B cell (primary cell): ENCODE measurements around the gene GNG10. TPM values are rescaled to one million over a fixed set of nuclear protein-coding genes. Genes with fewer than 3 reads are reported as not detected.

Experiments used
- ATAC-seq: fragments of 200-7000 bp; cut with Tn5 transposase; one replicate; pipeline ENCODE4 v1.10.0; 2021; ENCODE audit warnings: low read depth, mild to moderate bottlenecking, moderate number of reproducible peaks, moderate library complexity
- CTCF ChIA-PET: fragments of 350-600 bp; sonication (Branson Sonifier 250); formaldehyde crosslinking; loops from one replicate; lab custom pipeline; 2021; ENCODE audit warnings: antibody characterized with exemption, inconsistent platforms; lab: Charles Lee
- POLR2A ChIA-PET: fragments of 350-600 bp; sonication (Branson Sonifier 250); formaldehyde crosslinking; loops from one replicate; lab custom pipeline; 2021; ENCODE audit warnings: antibody characterized with exemption; lab: Charles Lee
- DNase-seq: peaks from one replicate; pipeline ENCODE4 v3.0.0; 2013
- H2AFZ ChIP-seq: 2 replicates; pipeline ENCODE4 v1.6.1; 2012; ENCODE audit warnings: mild to moderate bottlenecking, low read depth, low read length; ENCODE audit not compliant: insufficient read depth, poor library complexity, severe bottlenecking
- H3K27ac ChIP-seq, 2 donors: 1 replicate in 1 of 2; 2 replicates in 1 of 2; pipeline ENCODE4 v1.5.1; 2012 to 2013; ENCODE audit warnings: low read length in 2 of 2, mild to moderate bottlenecking in 2 of 2, moderate library complexity in 1 of 2
- H3K27me3 ChIP-seq, 4 experiments: fragments of 200-600 bp in 1 of 4; sonication (generic) in 1 of 4; replicated peaks in 1 of 4; 1 replicate in 2 of 4; 2 replicates in 2 of 4; pipeline versions ENCODE4 v1.6.1 to v1.7.0; 2013 to 2016; ENCODE audit warnings: low read length in 3 of 4, mild to moderate bottlenecking in 2 of 4, mixed read lengths in 1 of 4, moderate library complexity in 1 of 4; ENCODE audit not compliant: insufficient read depth in 4 of 4, control insufficient read depth in 3 of 4; ENCODE audit errors: control extremely low read depth in 1 of 4
- H3K36me3 ChIP-seq, 2 experiments: replicated peaks in 1 of 2; 1 replicate in 1 of 2; 2 replicates in 1 of 2; pipeline versions ENCODE4 v1.6.1 to v1.7.1; 2013; ENCODE audit warnings: low read length in 1 of 2; ENCODE audit not compliant: insufficient read depth in 2 of 2, control insufficient read depth in 1 of 2; ENCODE audit errors: control extremely low read depth in 1 of 2, extremely low read depth in 1 of 2
- H3K4me1 ChIP-seq, 2 donors: fragments of 200-600 bp in 1 of 2; sonication (generic) in 1 of 2; 1 replicate in 1 of 2; 2 replicates in 1 of 2; pipeline versions ENCODE4 v1.5.1 to v1.6.1; 2013 to 2017; ENCODE audit warnings: low read length in 2 of 2; ENCODE audit not compliant: control insufficient read depth in 2 of 2, insufficient read depth in 2 of 2
- H3K4me2 ChIP-seq: replicated peaks from 2 replicates; pipeline ENCODE3; 2012; ENCODE audit warnings: mild to moderate bottlenecking, low read depth, low read length; ENCODE audit not compliant: poor library complexity, severe bottlenecking
- H3K4me3 ChIP-seq, 5 experiments: fragments of 200-600 bp in 1 of 5; sonication (generic) in 1 of 5; 1 replicate in 3 of 5; 2 replicates in 2 of 5; pipeline versions ENCODE4 v1.5.1 to v1.7.0; 2011 to 2016; ENCODE audit warnings: low read length in 4 of 5, mild to moderate bottlenecking in 4 of 5, low read depth in 2 of 5, control low read depth in 1 of 5, moderate library complexity in 1 of 5; ENCODE audit not compliant: insufficient read depth in 1 of 5; ENCODE audit errors: control extremely low read depth in 1 of 5, extremely low read depth in 1 of 5
- H3K79me2 ChIP-seq: fragments of 200-600 bp; sonication (generic); one replicate; pipeline ENCODE4 v1.6.0; 2016; ENCODE audit warnings: low read length; ENCODE audit not compliant: control insufficient read depth, insufficient read depth
- H3K9ac ChIP-seq: fragments of 200-600 bp; sonication (generic); 2 replicates; pipeline ENCODE4 v1.6.1; 2017; ENCODE audit warnings: mild to moderate bottlenecking, low read length, moderate library complexity
- H3K9me3 ChIP-seq, 3 donors: one replicate each; pipeline versions ENCODE4 v1.6.1 to v1.7.1; 2013; ENCODE audit warnings: low read length in 2 of 3; ENCODE audit not compliant: control insufficient read depth in 2 of 3, insufficient read depth in 1 of 3; ENCODE audit errors: control extremely low read depth in 1 of 3
- H4K20me1 ChIP-seq: 2 replicates; pipeline ENCODE4 v1.6.0; 2012; ENCODE audit warnings: mild to moderate bottlenecking, low read length; ENCODE audit not compliant: insufficient read depth, control insufficient read depth, poor library complexity, severe bottlenecking
- H3K27ac Mint-ChIP-seq: one replicate; pipeline ENCODE4 v1.8.0; 2021; ENCODE audit warnings: mixed read lengths
- H3K27me3 Mint-ChIP-seq: one replicate; pipeline ENCODE4 v1.8.0; 2021; ENCODE audit warnings: mixed read lengths
- H3K4me1 Mint-ChIP-seq: one replicate; pipeline ENCODE4 v1.8.0; 2021; ENCODE audit warnings: mixed read lengths
- H3K4me3 Mint-ChIP-seq: one replicate; pipeline ENCODE4 v1.8.0; 2021; ENCODE audit warnings: mixed read lengths
- H3K9me3 Mint-ChIP-seq: one replicate; pipeline ENCODE4 v1.8.0; 2022; ENCODE audit warnings: mixed read lengths; ENCODE audit not compliant: insufficient read depth
- EZH2 ChIP-seq: IDR thresholded peaks from 2 replicates; pipeline ENCODE4 v1.6.1; 2012; ENCODE audit warnings: borderline replicate concordance, low read depth, mild to moderate bottlenecking, moderate library complexity, low read length; ENCODE audit not compliant: insufficient read depth, poor library complexity, severe bottlenecking
- WGBS: methylation state at CpG from one replicate; pipeline ENCODE4 v1.1.5; 2013; ENCODE audit warnings: missing lambda C conversion rate; ENCODE audit not compliant: insufficient coverage; 5-methylcytosine and 5-hydroxymethylcytosine counted together
- intact Hi-C: fragments of 100-400 bp; cut with micrococcal nuclease; formaldehyde crosslinking; loops from one replicate; pipeline ENCODE4 v1.10.0; 2022
- polyA plus RNA-seq: library from polyadenylated mRNA; depleted of rRNA; stranded (reverse); fragments of >200 nt; gene quantifications from 2 replicates; pipeline ENCODE4 v1.2.3, GENCODE V29; 2012
- total RNA-seq, 2 donors: library from RNA; stranded (reverse); fragments of 120-200 nt in 1 of 2; gene quantifications; 1 replicate in 1 of 2; 2 replicates in 1 of 2; pipeline versions ENCODE4 v1.2.3 to v1.2.4, GENCODE V29; 2013 to 2022
- TF ChIP-seq, protein P1 (sequence below): fragments of 200-600 bp; IDR thresholded peaks from one replicate; pipeline ENCODE4 v1.8.0; 2022; ENCODE audit warnings: antibody characterized with exemption, mild to moderate bottlenecking

Gene GNG10
- total and polyA plus RNA-seq, 2 donors (not counting 1 experiment from before 2014, with no cell fraction given), result 7.2 to 10.6 TPM

DNA sequence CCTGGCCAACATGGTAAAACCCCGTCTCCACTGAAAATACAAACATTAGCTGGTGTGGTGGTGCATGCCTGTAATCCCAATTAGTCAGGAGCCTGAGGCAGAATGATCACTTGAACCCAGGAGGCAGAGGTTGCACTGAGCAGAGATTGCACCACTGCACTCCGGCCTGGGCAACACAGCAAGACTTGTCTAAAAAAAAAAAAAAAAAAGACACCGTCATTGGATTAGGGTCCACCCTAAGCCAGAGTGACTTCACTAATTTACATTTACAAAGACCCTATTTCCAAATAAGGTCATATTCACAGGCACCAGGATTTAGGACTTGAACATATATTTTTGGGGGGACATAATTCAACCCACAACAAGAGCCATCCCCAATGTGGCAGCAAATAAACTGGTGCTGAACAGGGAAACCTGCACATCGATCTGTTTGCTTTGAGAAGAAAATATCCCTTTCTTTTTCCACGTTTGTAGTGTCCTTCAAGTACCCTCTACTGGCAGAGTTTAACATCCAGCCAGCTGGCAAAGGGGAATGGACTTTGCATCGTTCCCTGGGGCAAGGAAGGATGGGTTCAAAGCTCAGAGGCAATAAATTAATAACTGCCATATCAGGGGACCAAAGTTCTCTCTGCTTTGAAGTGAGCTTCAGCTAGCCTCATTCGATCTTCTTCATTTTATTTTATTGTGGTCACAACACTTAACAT, 34.0 kb upstream of the GNG10 start:
- ChIA-PET POLR2A (no interaction called here), CTCF (no interaction called here)
- Histone ChIP-seq H3K27ac (no peak overlapping the region), H3K79me2 (peaks cover 5% of the 10 kb centered on the region), H3K4me2 (no peak overlapping the region), H3K9me3 (no peaks in the 10 kb centered on the region), H3K27me3 (peaks cover 0 to 5% (median 0%) of the 10 kb centered on the region in 4 experiments), H3K4me3 (no peak overlapping the region), H3K9ac (no peak overlapping the region), H2AFZ (no peak overlapping the region), H3K36me3 (no peaks in the 10 kb centered on the region), H3K4me1 (peaks cover 9 to 14% of the 10 kb centered on the region in 2 donors), H4K20me1 (no peaks in the 10 kb centered on the region)
- Mint-ChIP-seq H3K4me1 (peaks cover 17% of the 10 kb centered on the region), H3K27me3 (peaks cover 21% of the 10 kb centered on the region), H3K4me3 (no peak overlapping the region), H3K27ac (no peak overlapping the region), H3K9me3 (no peaks in the 10 kb centered on the region)
- WGBS, result 95% methylated on average over 3 of the region's 7 CpGs
- intact Hi-C loops, result no loop called here
- TF ChIP-seq, protein P1, sequence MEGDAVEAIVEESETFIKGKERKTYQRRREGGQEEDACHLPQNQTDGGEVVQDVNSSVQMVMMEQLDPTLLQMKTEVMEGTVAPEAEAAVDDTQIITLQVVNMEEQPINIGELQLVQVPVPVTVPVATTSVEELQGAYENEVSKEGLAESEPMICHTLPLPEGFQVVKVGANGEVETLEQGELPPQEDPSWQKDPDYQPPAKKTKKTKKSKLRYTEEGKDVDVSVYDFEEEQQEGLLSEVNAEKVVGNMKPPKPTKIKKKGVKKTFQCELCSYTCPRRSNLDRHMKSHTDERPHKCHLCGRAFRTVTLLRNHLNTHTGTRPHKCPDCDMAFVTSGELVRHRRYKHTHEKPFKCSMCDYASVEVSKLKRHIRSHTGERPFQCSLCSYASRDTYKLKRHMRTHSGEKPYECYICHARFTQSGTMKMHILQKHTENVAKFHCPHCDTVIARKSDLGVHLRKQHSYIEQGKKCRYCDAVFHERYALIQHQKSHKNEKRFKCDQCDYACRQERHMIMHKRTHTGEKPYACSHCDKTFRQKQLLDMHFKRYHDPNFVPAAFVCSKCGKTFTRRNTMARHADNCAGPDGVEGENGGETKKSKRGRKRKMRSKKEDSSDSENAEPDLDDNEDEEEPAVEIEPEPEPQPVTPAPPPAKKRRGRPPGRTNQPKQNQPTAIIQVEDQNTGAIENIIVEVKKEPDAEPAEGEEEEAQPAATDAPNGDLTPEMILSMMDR, result no peak
- TF ChIP-seq EZH2, result no peak
- DNase-seq, result no peak
- no peak for ATAC-seq

- no peaks in the 10 kb centered on the region for H3K36me3 ChIP-seq
- no peaks in the 10 kb centered on the region for H3K9me3 ChIP-seq
- H3K9ac ChIP-seq, result no peak overlapping the region
- TF ChIP-seq EZH2, result no peak
- TF ChIP-seq, protein P1, result no peak
- Mint-ChIP-seq H3K4me3 (no peak overlapping the region), H3K9me3 (no peaks in the 10 kb centered on the region), H3K27me3 (peaks cover 13% of the 10 kb centered on the region), H3K27ac (no peak overlapping the region), H3K4me1 (peaks cover 27% of the 10 kb centered on the region)
- DNase-seq (no peak), ATAC-seq (no peak)
- H2AFZ ChIP-seq, result no peak overlapping the region
- no peak overlapping the region for H3K4me2 ChIP-seq
- ChIA-PET POLR2A (no interaction called here), CTCF (no interaction called here)
- H3K79me2 ChIP-seq, result peaks cover 15% of the 10 kb centered on the region
- H3K4me3 ChIP-seq, result no peak overlapping the region
- 100% methylated on average over 3 of the region's 7 CpGs for WGBS
- intact Hi-C loops, result no loop called here
- H3K4me1 ChIP-seq, result peaks cover 15 to 17% of the 10 kb centered on the region in 2 donors
- peaks cover 0 to 2% (median 0%) of the 10 kb centered on the region in 4 experiments for H3K27me3 ChIP-seq
- H4K20me1 ChIP-seq, result no peaks in the 10 kb centered on the region
- no peak overlapping the region for H3K27ac ChIP-seq
Observed at GRCh38 chr9:111628411-111628810, 33.0 kb upstream of the GNG10 start.
